Ovary (tissue), 3 donors: ENCODE measurements around the gene RWDD4.

Experiments used
- CTCF ChIP-seq, 3 donors: fragments of 450-650 bp in 2 of 3; fragments of 200-600 bp in 1 of 3; IDR thresholded peaks; one replicate each; pipeline versions ENCODE4 v1.5.1 to v1.8.0; 2016 to 2022; ENCODE audit warnings: antibody characterized with exemption in 3 of 3, mild to moderate bottlenecking in 1 of 3
- POLR2A ChIP-seq: fragments of 450-650 bp; IDR thresholded peaks from one replicate; pipeline ENCODE4 v1.6.1; 2017; ENCODE audit warnings: antibody characterized with exemption, mild to moderate bottlenecking, moderate library complexity
- donor health status: DM: no; HTN: no; CAD: no.

GRCh38 chr4:183620421-183620820, 38.6 kb downstream of the RWDD4 start:
- TF ChIP-seq CTCF (IDR thresholded peaks at IDR 0.05), result no peak
- no peak for TF ChIP-seq POLR2A
